KBM-7 (cell line): ENCODE results near the gene IGSF21.

Source experiments
- DNase-seq: peaks from one replicate; pipeline ENCODE4 v3.0.0-alpha.2; 2015
- in situ Hi-C: fragments of 300-500 bp; cut with MboI; formaldehyde crosslinking; loops from 2 replicates; pipeline ENCODE4 v1.14.3; 2020; ENCODE audit warnings: low sequenced_read_pairs, low pct_unique_long_range_greater_than_20kb, mixed read lengths

The IGSF21 gene

DNA sequence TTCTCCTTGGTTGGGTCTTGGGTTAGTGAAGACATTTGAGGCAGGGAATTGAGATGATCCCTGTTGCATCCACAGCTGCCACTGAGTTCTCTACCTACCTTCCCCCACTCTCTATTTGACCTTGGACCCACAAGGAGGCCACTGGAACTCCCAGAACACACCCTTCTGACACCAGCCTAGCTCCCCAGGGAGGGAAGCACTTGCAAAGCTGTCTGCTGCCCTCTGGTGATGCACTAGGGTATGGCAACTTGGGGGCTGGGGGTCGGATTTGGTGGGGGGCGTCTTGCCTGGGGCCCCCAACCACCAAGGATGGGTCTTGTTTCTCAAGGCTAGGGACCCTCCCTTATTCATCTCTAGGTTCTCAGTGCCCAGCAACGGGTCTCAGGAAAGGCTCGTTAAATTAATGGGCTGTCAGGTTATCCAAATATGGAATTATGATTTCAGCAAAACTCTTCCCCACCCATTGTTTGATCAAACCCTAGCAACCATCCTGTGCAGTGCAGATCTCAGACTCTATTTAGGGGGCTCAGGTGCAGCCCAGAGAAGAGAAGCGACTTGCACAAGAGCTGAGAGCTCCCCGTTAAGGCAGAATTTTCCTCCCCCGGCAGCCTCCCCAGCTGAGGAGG is 195.3 kb downstream of the IGSF21 start:
- no peak for DNase-seq
- in situ Hi-C loops, result no loop called here

DNA sequence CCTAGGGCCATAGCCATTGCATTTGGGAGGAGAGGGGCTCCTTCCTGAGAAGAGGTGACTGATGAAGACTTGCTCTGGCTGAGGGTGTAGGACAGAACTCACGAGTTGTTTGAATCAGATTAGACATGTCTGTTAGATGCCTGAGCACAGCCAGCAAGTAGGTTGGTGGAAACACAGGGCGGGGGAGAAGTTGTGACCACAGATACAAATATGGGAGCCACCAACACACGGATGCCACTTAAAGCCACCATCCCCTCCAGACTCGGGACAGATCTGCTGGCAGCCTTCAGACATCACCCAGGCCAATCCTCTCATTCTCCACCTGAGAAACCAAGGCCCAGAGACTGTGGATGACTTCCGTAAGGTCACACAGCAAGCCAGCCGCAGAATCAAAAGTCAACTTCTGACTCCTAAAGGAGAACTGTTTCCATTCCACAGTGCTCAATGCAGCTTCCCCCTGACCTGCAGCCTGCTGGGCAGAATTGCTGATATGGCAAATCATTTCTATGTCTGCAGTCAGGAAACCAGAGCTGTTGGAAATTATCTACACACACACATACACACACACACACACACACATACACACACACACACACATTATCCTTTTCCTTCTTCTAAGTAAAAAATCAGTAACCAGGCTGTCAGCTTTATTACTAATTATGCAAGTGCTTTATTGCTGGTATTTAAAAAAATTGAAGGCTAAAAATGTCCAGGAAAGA is 196.7 kb downstream of the IGSF21 start:
- in situ Hi-C loops, result no loop called here
- no peak for DNase-seq

GRCh38 chr1:18305182-18305795 is 197.7 kb downstream of the IGSF21 start:
- in situ Hi-C loops, result no loop called here
- no peak for DNase-seq

GRCh38 chr1:18307329-18307898 is 199.8 kb downstream of the IGSF21 start:
- in situ Hi-C loops, result no loop called here
- DNase-seq, result no peak

DNA sequence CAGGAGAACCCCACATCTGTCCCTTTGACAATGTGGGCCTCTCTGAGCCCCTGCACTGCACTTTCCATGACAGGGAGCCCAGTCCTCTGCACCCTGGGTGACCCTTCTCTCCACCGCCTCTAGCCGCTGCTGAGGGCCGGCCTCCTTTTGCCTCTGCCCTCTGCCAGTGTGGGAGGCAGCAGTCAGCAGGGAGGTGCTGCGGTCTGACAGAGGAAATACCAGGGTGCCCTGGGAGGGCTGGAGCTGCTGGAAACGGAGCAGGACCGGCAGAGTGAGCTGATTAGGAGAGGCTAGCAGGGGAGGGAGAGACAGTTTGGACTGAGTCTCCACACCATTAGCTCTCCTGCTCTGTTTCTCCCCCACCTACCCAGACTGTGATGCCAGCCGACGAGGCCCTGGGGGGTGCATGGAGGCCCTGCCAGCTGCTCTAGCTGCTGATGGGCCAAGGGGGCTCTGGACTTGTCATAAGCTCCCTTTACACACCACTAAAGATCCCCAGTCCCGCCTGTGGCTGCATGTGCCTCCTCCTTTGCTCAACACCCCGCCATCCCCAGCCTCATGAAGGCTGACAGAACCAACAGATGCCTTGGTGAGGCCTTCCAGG is 202.1 kb downstream of the IGSF21 start:
- in situ Hi-C loops, result no loop called here
- no peak for DNase-seq

DNA sequence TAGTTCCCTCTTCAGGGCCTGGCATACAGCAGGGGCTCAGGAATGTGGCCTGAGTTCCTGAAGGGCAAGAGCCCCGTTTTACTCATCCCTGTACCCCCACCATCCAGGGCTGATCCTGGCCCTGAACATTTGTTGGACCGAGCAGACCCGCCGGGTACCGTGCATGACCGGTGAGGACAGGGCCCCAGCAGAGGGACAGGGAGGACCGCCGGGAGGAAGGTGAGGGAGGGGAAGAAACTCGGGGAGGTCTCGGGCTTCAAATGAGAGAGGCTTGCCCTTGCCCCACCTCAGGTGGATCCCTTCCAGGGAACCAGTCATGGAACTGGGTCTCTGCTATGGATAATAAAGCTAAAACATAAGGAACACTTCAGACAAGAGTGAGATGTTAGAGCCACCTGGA is 205.4 kb downstream of the IGSF21 start:
- DNase-seq, result no peak
- in situ Hi-C loops, result no loop called here

- no peak for DNase-seq
- in situ Hi-C loops, result no loop called here
Measured at GRCh38 chr1:18313523-18313922, 205.9 kb downstream of the IGSF21 start.

DNA sequence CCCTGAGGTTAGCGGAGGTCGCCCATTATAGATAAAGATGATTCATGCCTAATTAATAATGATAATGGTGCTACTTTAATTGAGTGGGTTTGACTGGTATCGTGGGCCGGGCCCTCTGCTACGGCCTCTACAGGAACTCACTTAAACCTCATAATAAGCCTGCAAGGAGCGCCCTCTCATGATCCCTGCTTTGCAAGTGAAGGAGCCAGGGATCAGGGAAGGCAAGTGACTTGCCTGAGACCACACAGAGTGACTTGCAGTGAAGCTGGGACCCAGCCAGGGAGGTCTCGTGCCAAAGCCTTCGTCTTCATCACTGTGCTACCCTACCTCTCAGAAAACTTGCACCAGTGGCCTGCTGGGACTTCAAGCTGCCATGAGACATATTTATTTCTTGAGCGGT is 206.8 kb downstream of the IGSF21 start:
- DNase-seq, result no peak
- in situ Hi-C loops, result no loop called here

DNA sequence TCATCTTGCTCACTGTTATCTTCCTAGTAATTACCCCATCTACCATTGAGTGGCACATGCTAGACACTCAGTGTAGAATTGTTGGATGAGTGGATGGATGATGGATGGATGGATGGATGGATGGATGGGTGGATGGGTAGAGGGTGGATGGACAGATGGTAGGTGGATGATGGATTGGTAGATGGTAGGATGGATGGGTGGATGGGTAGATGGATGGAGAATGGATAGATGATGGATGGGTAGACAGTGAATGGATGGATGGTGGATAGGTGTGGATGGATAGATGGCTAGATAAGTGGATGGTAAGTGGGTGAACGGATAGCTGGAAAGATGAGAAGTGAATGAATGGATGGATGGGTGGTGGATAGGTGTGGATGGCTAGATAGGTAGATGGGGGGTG is 207.9 kb downstream of the IGSF21 start:
- in situ Hi-C loops, result no loop called here
- no peak for DNase-seq

GRCh38 chr1:18316764-18317163 is 209.2 kb downstream of the IGSF21 start:
- no peak for DNase-seq
- in situ Hi-C loops, result no loop called here

DNA sequence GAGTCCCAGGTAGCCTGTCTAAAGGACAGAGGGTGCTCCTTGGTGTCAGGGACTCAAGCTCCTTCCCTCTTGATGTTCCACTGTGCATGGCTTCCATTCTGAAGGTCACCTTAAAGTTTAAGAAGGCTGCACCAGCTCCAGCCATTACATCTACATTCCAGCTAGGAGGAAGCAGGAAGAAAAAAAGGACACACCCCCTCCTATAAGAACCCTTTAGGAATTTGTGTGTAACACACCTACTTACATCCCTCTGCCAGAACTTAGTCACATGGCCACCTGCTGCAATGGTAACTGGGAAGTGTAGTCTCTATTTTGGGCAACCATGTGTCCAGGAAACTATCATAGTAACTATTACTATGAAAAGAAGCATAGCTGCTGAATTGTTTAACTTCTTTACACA is 211.5 kb downstream of the IGSF21 start:
- in situ Hi-C loops, result no loop called here
- DNase-seq, result no peak

DNA sequence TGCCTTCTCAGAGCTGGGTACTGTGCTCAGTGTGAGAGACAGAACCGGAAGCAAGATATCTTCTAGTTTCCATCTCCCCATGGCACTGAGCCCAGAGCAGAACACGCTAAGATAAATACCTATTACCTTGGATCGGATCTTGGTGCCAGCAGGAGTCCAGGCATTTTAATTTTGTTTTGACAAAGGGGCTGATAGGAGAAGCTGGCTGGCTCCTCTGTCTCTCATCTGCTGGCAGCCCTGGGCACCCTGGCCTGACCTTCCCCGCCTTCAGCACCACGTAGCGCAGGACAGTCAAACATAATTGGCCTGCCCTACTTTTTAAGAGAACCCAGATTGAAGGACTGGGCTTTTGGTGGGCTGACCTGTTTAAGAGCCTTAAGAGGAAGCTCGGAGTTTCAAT is 212.5 kb downstream of the IGSF21 start:
- in situ Hi-C loops, result no loop called here
- no peak for DNase-seq

GRCh38 chr1:18322368-18323032 is 214.9 kb downstream of the IGSF21 start:
- no peak for DNase-seq
- in situ Hi-C loops, result no loop called here

GRCh38 chr1:18323259-18323658 is 215.7 kb downstream of the IGSF21 start:
- in situ Hi-C loops, result no loop called here

GRCh38 chr1:18324246-18324645 is 216.6 kb downstream of the IGSF21 start:
- in situ Hi-C loops, result no loop called here
- DNase-seq, result peak; percentile 2

More at GRCh38 chr1:18323259-18323658, 215.7 kb downstream of the IGSF21 start:
- no peak for DNase-seq

DNA sequence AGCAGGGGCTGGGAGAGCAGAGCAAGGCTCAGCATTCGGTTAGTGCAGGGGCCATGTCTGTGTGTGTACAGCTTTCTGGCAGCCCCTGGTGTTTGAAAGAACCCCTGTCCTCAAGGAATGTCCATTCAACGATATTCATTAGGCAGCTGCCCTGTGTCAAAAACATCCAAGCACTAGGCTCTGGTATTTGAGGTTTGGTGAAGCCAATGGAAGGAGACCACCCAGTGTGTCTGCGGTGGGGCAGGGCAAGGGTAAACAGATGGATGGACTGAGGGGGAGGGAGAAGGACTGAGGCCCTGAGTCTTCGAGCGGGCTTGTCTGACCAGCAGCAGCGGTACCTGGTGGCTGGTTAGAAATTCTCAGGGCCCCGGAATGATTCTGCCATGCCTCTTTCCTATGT is 217.5 kb downstream of the IGSF21 start:
- no peak for DNase-seq
- in situ Hi-C loops, result no loop called here

DNA sequence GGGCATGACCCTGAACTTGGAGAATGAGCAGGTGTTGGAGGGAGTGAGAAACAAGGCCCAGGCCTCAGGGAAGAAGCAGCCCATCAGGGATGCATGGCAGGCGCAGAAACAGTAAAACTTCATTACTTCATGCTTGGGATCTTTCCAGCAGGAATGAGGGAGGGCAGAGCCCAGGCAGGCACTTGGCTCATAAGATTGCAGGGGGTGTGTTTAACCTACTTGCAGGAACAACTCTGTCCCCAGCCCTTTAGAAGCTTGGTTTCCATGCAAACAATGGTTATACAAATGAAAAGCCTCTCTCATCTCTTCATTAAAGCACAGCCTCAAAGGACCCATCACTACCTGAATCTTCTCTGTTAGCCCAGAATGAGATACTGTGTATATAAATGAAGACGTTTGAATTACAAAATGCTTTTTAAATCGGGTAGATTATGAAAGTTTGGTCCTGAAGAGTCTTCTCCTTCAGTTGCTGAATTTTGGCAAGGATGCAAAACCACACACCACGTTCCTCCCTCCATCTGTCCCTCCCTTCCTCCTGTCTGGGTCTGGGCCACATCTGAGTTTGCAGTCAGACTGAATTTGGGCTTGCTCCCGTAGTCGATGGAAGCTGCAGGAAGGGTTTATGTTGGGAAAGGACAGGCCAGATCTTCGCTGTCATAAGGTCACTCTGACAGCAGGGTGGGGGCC is 218.8 kb downstream of the IGSF21 start:
- in situ Hi-C loops, result no loop called here
- no peak for DNase-seq

DNA sequence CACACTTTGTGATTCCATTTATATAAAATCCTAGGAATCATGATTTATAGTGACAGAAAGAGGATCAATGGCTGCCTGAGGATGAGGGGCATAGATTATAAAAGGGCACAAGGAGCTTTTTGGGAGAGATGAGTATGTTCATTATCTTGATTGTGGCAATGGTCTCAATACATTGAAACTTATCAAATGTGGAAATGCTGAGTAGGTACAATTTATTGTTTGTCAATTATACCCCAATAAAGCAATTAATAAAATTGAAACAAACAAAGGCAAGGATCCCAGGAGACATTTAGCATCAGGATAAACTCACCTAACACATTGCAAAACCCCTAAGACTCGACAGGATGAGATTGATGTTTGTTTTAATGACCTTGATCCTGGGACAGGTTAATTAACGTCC is 220.1 kb downstream of the IGSF21 start:
- DNase-seq, result no peak
- in situ Hi-C loops, result no loop called here

- DNase-seq, result no peak
- in situ Hi-C loops, result no loop called here
Measured at GRCh38 chr1:18328803-18329202, 221.2 kb downstream of the IGSF21 start.
